ENCODE measurements around the gene ID1. TPM values are rescaled to one million over a fixed set of nuclear protein-coding genes. Genes with fewer than 3 reads are reported as not detected.

ID1 gene
- total and polyA plus RNA-seq, 2 of the 13 experiments (the other 11 are each of a cell fraction or from before 2014, with no cell fraction given): 320 to 419 TPM

DNA sequence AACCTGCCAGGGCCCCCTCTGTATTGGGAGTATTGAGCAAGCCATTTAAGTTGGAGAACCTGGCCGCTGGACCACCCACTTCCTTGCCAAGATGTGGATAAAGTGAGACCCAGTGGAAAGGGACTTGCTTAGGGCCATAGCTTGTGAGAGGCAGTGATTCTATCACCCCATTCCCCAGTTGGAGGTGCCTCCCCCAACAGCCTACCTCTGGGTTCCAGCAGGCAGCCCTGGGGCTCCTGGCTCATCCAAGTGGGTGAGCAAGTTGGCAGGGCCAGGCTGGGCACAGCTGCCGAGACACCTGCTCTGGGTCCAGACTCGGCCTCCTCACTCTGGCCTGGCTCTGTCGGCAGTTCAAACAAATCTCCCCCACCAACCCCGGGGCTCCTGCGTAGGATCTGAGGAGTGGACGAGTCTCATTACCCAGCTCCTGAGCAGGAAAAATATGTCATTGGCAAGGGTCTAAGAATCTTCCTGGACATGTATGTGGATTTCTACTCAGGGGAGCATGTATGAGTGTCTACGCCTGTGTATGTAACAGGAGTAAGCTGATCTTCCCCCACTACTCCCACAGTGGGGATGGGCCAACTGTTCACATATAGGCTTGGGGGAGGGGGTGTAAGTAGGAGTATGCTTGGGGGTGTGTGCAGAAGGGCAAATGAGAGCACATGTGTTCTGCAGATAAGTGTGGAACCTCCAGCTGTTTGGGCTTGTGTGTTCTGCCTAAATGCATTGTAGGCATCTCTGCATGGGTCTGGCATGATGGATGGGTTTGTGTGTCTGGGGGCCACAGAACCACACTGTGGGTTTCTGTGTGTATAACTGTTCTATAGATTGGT lies 1.9 kb downstream of the ID1 start (continued):
- TF ChIP-seq, protein P1, sequence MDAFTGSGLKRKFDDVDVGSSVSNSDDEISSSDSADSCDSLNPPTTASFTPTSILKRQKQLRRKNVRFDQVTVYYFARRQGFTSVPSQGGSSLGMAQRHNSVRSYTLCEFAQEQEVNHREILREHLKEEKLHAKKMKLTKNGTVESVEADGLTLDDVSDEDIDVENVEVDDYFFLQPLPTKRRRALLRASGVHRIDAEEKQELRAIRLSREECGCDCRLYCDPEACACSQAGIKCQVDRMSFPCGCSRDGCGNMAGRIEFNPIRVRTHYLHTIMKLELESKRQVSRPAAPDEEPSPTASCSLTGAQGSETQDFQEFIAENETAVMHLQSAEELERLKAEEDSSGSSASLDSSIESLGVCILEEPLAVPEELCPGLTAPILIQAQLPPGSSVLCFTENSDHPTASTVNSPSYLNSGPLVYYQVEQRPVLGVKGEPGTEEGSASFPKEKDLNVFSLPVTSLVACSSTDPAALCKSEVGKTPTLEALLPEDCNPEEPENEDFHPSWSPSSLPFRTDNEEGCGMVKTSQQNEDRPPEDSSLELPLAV (CRISPR knock-in tag; conservative IDR thresholded peaks at IDR 0.05; ENCODE audit: low read depth): no peak
- TF ChIP-seq JUND (CRISPR knock-in tag; IDR thresholded peaks at IDR 0.05) (no peak; the same call in 1 of the 2 replicates), KMT2B (CRISPR knock-in tag; IDR thresholded peaks at IDR 0.05) (peak; percentile 35; the same call in 1 of the 2 replicates), TCF7L2 (IDR thresholded peaks at IDR 0.05; ENCODE audit: low read depth, low read length) (no peak), ZNF3 (CRISPR knock-in tag; IDR thresholded peaks at IDR 0.05) (no peak; the same call in 1 of the 2 replicates), MAZ (IDR thresholded peaks at IDR 0.05; ENCODE audit: borderline replicate concordance, low read depth, low read length) (peak; percentile 61; the same call in 1 of the 2 replicates), MAZ (CRISPR knock-in tag; IDR thresholded peaks at IDR 0.05; ENCODE audit: low read depth) (peak; percentile 68), GATAD1 (CRISPR knock-in tag; IDR thresholded peaks at IDR 0.05) (peak; percentile 59; the same call in 1 of the 2 replicates), ZNF556 (CRISPR knock-in tag; IDR thresholded peaks at IDR 0.05; ENCODE audit: borderline replicate concordance) (0 out of 2 replicates have a peak, but pooled peaks have one; percentile 38), DPF2 (CRISPR knock-in tag; IDR thresholded peaks at IDR 0.05; ENCODE audit: borderline replicate concordance, low read depth) (peak; percentile 26; the same call in 1 of the 2 replicates), KAT2B (IDR thresholded peaks at IDR 0.05; ENCODE audit: borderline replicate concordance, low read depth, low read length) (no peak), ZNF354B (CRISPR knock-in tag; IDR thresholded peaks at IDR 0.05) (no peak; the same call in 1 of the 2 replicates), MAFF (IDR thresholded peaks at IDR 0.05; ENCODE audit: low read depth, low read length) (peak; percentile 0; the same call in 1 of the 2 replicates), NR2C2 (CRISPR knock-in tag; IDR thresholded peaks at IDR 0.05; ENCODE audit: borderline replicate concordance) (no peak; the same call in 1 of the 2 replicates)
- TF ChIP-seq, protein P2, sequence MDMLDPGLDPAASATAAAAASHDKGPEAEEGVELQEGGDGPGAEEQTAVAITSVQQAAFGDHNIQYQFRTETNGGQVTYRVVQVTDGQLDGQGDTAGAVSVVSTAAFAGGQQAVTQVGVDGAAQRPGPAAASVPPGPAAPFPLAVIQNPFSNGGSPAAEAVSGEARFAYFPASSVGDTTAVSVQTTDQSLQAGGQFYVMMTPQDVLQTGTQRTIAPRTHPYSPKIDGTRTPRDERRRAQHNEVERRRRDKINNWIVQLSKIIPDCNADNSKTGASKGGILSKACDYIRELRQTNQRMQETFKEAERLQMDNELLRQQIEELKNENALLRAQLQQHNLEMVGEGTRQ (IDR thresholded peaks at IDR 0.05; ENCODE audit: low read depth, low read length): 0 out of 2 replicates have a peak, but pooled peaks have one; percentile 15
- TF ChIP-seq, protein P2 (CRISPR knock-in tag; IDR thresholded peaks at IDR 0.05; ENCODE audit: borderline replicate concordance): no peak; the same call in 1 of the 2 replicates
- TF ChIP-seq, protein P3, sequence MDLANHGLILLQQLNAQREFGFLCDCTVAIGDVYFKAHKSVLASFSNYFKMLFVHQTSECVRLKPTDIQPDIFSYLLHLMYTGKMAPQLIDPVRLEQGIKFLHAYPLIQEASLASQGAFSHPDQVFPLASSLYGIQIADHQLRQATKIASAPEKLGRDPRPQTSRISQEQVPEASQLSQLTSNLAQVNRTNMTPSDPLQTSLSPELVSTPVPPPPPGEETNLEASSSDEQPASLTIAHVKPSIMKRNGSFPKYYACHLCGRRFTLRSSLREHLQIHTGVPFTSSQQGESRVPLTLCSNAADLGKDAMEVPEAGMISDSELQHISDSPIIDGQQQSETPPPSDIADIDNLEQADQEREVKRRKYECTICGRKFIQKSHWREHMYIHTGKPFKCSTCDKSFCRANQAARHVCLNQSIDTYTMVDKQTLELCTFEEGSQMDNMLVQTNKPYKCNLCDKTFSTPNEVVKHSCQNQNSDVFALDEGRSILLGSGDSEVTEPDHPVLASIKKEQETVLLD (CRISPR knock-in tag; IDR thresholded peaks at IDR 0.05; ENCODE audit: low read depth): peak; percentile 63; the same call in 1 of the 2 replicates
- TF ChIP-seq, protein P4, sequence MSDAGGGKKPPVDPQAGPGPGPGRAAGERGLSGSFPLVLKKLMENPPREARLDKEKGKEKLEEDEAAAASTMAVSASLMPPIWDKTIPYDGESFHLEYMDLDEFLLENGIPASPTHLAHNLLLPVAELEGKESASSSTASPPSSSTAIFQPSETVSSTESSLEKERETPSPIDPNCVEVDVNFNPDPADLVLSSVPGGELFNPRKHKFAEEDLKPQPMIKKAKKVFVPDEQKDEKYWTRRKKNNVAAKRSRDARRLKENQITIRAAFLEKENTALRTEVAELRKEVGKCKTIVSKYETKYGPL (CRISPR knock-in tag; IDR thresholded peaks at IDR 0.05): no peak
- TF ChIP-seq, protein P5, sequence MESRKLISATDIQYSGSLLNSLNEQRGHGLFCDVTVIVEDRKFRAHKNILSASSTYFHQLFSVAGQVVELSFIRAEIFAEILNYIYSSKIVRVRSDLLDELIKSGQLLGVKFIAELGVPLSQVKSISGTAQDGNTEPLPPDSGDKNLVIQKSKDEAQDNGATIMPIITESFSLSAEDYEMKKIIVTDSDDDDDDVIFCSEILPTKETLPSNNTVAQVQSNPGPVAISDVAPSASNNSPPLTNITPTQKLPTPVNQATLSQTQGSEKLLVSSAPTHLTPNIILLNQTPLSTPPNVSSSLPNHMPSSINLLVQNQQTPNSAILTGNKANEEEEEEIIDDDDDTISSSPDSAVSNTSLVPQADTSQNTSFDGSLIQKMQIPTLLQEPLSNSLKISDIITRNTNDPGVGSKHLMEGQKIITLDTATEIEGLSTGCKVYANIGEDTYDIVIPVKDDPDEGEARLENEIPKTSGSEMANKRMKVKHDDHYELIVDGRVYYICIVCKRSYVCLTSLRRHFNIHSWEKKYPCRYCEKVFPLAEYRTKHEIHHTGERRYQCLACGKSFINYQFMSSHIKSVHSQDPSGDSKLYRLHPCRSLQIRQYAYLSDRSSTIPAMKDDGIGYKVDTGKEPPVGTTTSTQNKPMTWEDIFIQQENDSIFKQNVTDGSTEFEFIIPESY (CRISPR knock-in tag; IDR thresholded peaks at IDR 0.05): no peak; the same call in none of the 2 replicates

Measured in HepG2 (cell line).